Measurements from ENCODE around the gene NDRG3.
"Not testable (repeated sequence)": the region's sequence is repeated elsewhere in the genome, so short reads cannot be mapped to it uniquely, and the experiment has no call there.

The NDRG3 gene

GRCh38 chr20:36760647-36761046 is 14.8 kb upstream of the NDRG3 start:
- no peak for DNase-seq (ENCODE audit: low read depth)

GRCh38 chr20:36758276-36758675 is 12.4 kb upstream of the NDRG3 start:
- no peak for DNase-seq (ENCODE audit: low read depth)

GRCh38 chr20:36756496-36756895 is 10.6 kb upstream of the NDRG3 start:
- no peak for DNase-seq (ENCODE audit: low read depth)

- peak; percentile 56 for DNase-seq (ENCODE audit: low read depth)
Observed at GRCh38 chr20:36754656-36755222, 8.8 kb upstream of the NDRG3 start.

GRCh38 chr20:36752582-36752981 is 6.7 kb upstream of the NDRG3 start:
- no peak for DNase-seq (ENCODE audit: low read depth)

- DNase-seq (ENCODE audit: low read depth) = no peak
Observed at GRCh38 chr20:36745234-36745926, 510 bp downstream of the NDRG3 start.

GRCh38 chr20:36744764-36745191 is 1.1 kb downstream of the NDRG3 start:
- DNase-seq (ENCODE audit: low read depth) = no peak

GRCh38 chr20:36744243-36744642 is 1.6 kb downstream of the NDRG3 start:
- DNase-seq (ENCODE audit: low read depth) = no peak

GRCh38 chr20:36742558-36742957 is 3.3 kb downstream of the NDRG3 start:
- DNase-seq (ENCODE audit: low read depth) = no peak

- DNase-seq (ENCODE audit: low read depth) = no peak
Observed at GRCh38 chr20:36741072-36741471, 4.8 kb downstream of the NDRG3 start.

GRCh38 chr20:36737183-36737499 is 8.7 kb downstream of the NDRG3 start:
- DNase-seq (ENCODE audit: low read depth) = no peak

GRCh38 chr20:36736451-36737182 is 9.3 kb downstream of the NDRG3 start:
- DNase-seq (ENCODE audit: low read depth) = no peak

GRCh38 chr20:36732456-36732855 is 13.4 kb downstream of the NDRG3 start:
- DNase-seq (ENCODE audit: low read depth) = no peak

- no peak for DNase-seq (ENCODE audit: low read depth)
Observed at GRCh38 chr20:36728986-36729385, 16.9 kb downstream of the NDRG3 start.

- no peak for DNase-seq (ENCODE audit: low read depth)
Observed at GRCh38 chr20:36726168-36726567, 19.7 kb downstream of the NDRG3 start.

GRCh38 chr20:36720510-36720909 is 25.4 kb downstream of the NDRG3 start:
- DNase-seq (ENCODE audit: low read depth) = no peak

GRCh38 chr20:36717657-36718056 is 28.2 kb downstream of the NDRG3 start:
- no peak for DNase-seq (ENCODE audit: low read depth)

- DNase-seq (ENCODE audit: low read depth) = no peak
Observed at GRCh38 chr20:36717021-36717420, 28.9 kb downstream of the NDRG3 start.

GRCh38 chr20:36712775-36713174 is 33.1 kb downstream of the NDRG3 start:
- no peak for DNase-seq (ENCODE audit: low read depth)

- no peak for DNase-seq (ENCODE audit: low read depth)
Observed at GRCh38 chr20:36709126-36709525, 36.8 kb downstream of the NDRG3 start.

GRCh38 chr20:36703530-36703929 is 42.4 kb downstream of the NDRG3 start:
- no peak for DNase-seq (ENCODE audit: low read depth)

- DNase-seq (ENCODE audit: low read depth) = no peak
Observed at GRCh38 chr20:36700438-36700837, 45.5 kb downstream of the NDRG3 start.

GRCh38 chr20:36695467-36695866 is 50.4 kb downstream of the NDRG3 start:
- DNase-seq (ENCODE audit: low read depth) = not testable (repeated sequence)

GRCh38 chr20:36688630-36689029 is 57.3 kb downstream of the NDRG3 start:
- no peak for DNase-seq (ENCODE audit: low read depth)

Data from GM04504 (cell line).